ENCODE data around the gene SLC4A2.

GRCh38 chr7:151010037-151010306 is 49.4 kb upstream of the SLC4A2 start:
- TF ChIP-seq CTCF (conservative IDR thresholded peaks at IDR 0.05; ENCODE audit: low read length) (no peak), EZH2phosphoT487 (IDR thresholded peaks at IDR 0.05; ENCODE audit: borderline replicate concordance, low read depth, low read length) (no peak)

All from OCI-LY7 (cell line).